HG03378 (cell line): Measurements from ENCODE around the gene RNFT2.

Experiments
- ATAC-seq: cut with Tn5 transposase; IDR thresholded peaks from one replicate; pipeline ENCODE4 v1.9.1; 2021; ENCODE audit warnings: mild to moderate bottlenecking, moderate library complexity; ENCODE audit not compliant: unreplicated experiment

The RNFT2 gene

DNA sequence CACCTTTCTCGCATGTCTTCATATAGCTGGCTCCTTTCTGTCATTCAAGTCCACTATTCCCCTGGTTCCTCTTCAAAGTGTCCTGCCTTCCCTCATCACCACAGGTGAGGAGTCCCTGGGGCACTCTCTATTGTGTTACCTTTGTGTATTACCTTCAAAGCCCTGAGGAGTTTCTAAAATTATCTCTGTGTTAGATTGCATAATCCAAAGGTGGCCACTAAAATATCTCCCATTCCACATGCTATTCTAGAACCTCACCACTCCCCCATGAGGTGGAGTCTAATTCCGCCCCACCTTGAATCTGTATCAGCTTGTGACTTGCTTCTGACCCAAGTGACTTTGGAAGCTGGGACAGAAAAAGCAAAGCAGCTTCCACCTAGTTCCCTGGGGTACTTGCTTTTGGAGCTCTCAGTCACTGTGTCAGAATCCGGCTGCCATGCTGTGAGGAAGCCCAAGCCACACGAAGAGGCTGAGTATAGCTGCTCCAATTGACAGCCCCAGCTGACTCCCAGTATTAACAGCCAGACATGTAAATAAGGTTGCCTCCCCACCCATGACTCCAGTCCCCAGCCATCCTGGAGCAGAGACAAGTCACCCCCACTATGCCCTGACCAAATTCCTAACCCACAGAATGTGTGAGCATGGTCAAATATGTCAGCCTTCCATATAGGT, 136.3 kb downstream of the RNFT2 start:
- no peak for ATAC-seq

DNA sequence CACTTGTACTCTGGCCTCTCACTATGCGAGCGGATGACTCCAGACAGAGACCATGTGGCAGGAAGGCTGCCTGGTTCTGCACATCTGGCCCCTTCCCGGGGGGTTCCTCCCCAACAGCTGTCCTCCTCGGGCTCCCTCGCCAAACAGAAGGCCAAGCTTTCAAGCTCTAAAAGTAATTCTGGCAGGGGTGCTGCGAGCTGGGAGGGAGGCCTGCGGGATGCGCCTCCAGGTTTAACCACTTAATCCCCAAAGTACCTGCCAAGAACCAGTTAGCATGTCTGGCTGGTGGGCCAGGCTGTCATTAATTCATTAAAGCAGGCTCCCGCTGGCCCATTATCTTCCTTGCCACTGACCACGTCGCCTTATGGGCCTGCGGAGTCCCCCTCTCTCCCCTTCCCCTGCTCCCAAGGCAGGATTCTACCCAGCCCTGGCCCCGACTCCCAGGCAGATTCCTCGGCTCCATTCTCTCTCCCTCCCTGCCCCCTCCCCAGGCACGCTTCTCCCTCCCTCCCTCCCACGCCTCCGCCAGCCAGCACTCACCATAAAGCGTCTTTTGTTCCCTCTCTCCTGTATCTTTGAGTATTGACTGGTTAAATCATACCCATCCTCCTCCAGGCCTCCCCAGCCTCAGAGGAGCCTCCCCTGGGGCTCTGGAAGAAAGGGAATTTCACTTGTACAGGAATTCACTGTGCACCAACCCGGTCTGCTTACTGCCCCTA, 138.2 kb downstream of the RNFT2 start:
- no peak for ATAC-seq

DNA sequence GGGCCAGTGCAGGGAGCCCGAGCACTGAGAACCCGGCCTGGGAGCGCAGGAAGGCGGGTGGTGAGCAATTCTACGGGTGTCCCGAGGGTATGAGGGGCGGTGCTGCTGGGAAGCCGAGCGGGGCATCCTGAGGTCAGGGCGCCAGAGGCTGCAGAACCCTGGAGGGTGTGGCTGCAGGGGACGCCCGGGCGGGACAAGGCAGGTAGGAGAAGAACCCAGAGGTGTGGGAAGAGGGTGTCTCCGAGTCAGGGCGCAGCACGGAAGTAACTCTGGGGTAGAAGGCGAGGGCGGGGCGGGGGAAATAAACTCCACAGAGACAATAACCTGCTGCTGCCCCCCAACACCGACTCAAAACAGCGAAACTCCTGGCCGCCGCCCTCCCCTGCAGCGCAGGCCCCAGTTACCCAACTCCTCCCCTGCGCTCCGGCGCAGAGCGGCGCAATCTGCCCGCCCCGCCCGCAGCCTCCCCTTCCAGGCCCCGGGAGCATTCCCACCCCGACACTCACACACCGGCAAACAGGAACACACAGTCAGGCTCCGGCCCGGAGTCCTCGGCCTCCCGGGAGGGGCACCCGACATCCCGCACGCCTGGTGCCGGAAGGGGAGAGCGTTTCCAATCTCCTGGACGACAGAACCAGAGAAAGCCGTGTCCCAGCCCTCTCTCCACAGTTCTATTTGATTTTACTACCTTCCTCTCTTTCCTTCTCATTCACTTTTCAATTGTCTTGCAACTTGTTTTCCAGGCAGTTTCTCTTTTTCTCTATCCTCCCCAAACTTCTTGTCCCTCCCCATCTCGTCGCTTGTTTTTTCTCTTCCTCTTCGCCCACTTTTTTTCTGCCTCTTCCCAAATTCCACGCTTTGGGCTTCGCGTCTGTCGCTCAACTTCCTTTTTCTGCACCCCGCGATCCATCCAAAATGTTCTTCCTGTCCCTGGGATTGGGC, 140.7 kb downstream of the RNFT2 start:
- no peak for ATAC-seq

DNA sequence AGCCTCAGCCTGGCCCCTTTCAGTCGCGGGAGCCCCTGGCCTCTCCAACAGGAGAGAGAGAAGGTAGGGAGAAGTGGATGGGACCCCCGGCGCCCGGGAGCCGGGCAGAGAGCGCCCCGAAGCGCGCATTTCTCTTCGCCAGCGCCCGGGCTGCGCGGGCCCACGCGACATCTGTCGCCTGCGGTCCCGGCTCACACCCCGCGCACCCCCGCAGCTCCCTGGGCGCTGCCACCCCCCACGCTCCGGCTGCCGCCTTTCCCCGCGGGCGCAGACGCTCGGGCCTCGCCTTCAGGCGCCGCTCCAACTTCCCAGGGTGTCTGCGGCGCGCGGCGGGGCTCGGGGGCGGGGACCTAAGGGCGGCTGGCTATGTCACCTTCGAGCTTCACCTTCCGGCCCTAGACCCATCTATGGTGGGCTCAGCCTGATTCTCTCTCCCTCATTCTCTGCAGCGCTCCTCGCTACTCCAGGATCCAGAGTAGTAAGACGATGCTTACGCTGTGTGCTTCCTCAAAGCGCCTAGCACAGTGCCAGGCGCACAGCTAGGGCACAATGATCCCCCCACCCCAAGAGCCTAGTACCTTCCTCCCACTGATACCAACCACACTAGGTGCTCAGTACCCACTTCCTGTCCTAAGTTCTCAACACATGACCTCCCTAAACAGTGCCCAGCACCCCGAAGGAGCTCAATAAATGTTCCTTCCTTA, 141.5 kb downstream of the RNFT2 start:
- no peak for ATAC-seq

DNA sequence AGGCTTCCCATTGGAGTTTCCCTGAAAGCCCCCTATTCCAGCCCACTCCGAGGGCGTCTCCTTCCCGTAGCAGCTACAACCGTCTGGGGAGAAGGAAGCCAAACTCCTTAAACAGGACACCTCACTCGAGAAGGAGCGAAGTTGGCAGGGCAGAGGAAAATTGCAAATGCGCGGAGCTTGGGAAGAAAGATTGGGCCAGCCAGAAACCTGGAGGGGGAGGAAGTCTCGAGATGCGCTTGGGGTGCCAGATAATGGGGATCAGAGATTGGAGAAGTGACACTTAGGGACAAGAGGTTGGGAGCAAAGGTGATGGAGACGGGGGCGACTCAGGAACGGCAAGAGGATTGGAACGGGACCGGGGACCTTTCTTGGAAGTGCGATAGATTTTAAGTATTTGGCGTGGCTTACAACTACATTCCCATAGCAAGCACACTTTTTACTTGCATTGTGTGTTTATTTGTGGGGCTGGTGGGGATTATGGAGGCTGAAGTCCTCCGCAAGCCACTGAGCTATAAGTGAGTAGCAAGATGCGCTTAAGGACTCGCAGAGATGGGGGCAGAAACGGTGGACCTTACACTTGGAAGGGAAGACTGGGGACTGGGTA, 142.2 kb downstream of the RNFT2 start:
- ATAC-seq: no peak

DNA sequence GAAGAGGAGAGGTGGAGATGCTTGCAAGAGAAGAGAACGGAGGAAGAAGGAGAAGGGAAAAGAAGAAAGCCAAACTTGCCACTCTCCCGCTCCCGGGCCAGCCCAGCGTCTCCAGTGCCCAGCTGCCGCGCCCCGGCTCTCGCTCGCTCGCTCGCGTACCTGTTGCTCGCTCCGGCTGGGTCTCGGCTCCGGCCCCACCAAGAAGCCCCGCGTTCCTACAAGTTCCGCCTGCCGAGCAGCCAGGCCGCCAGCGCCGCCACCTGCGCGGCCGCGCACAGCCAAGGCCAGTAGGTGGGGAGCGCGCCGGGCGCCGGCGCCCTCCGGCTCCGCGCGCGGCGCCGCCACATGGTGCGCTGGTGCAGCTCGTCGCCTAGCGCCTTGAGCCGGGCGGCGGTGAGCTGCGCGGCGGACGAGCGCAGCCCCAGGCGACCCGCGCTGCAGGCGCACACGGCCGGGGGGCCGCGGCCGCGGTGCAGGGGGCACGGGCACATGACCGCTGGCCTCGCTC, 142.8 kb downstream of the RNFT2 start:
- ATAC-seq: no peak

GRCh38 chr12:116881325-116881876, 143.3 kb downstream of the RNFT2 start, which contains the start of gene HRK:
HRK (minus strand) TSS chr12:116881441; CDS start chr12:116881307, 134 bp downstream.
- no peak for ATAC-seq

GRCh38 chr12:116881877-116882507, 143.9 kb downstream of the RNFT2 start:
- ATAC-seq: no peak

GRCh38 chr12:116882742-116883141, 144.6 kb downstream of the RNFT2 start:
- no peak for ATAC-seq

DNA sequence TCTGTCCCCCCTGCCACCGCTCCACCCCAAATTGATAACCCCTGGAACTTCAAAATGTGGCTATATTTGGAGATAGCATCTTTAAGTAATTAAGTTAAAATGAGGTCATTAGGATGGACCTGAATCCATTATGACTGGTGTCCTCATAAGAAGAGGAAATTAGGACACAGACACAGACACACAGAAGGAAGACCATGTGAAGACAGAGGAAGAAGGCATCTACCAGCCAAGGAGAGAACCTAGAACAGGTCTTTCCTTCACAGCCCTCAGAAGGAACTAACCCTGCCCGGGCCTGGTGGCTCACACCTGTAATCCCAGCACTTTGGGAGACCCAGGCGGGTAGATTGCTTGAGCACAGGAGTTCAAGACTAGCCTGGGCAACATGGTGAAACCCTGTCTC, 146.8 kb downstream of the RNFT2 start:
- ATAC-seq: no peak

GRCh38 chr12:116885491-116885890, 147.4 kb downstream of the RNFT2 start:
- ATAC-seq: no peak

- ATAC-seq: no peak
Measured at GRCh38 chr12:116887244-116887643, 149.1 kb downstream of the RNFT2 start.

DNA sequence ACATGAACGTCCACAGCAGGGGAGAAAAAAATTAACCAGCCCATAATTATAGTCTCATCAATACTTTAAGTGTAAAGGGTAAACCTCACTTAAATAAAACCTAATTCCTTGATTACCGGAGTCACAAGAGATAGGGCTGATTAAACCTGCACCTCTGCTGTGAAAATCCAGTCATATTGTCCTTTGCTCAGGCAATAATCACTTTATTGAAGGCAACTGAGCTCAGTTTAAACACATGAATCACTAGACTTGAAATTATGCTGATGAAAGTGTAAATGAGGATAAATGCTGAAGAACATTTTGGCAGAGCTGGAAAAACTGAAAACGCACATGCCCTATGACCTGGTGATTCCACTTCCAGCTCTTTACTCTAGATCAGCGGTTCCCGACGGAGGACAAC, 149.8 kb downstream of the RNFT2 start:
- no peak for ATAC-seq

DNA sequence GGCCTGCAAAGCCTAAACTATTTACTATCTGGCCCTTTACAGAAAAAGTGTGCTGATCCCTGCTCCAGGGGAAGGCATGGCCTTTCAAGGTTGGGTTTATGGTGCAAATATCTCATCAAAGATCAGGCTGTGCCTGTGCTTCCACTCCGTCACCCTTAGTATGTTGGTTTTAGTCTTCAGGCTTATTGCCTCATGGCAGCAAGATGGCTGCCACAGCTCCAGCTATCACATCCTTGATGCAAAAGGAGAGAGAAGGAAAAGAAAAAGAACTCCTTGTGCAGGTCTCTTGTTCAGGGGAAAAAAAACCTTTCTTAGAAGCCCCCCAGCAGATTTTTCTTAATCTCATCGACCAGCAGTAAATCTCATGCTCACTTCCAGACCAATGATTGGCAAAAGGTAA, 152.2 kb downstream of the RNFT2 start:
- ATAC-seq: no peak

DNA sequence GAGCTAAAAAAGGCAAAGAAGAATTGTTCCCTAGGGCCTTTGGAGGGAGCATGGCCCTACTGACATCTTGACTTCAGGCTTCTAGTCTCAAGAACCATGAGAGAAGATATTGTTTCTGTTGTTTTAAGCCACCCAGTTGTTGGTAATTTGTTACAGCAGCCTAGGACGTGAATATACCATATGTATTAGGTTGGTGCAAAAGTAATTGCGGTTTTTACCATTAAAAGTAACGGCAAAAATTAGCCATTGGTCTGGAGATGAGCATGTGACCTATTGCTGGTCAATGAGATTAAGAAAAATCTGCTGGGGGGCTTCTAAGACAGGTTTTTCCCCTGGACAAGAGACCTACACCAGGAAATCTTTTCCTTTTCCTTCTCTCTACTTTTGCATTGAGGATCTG, 152.9 kb downstream of the RNFT2 start:
- no peak for ATAC-seq

DNA sequence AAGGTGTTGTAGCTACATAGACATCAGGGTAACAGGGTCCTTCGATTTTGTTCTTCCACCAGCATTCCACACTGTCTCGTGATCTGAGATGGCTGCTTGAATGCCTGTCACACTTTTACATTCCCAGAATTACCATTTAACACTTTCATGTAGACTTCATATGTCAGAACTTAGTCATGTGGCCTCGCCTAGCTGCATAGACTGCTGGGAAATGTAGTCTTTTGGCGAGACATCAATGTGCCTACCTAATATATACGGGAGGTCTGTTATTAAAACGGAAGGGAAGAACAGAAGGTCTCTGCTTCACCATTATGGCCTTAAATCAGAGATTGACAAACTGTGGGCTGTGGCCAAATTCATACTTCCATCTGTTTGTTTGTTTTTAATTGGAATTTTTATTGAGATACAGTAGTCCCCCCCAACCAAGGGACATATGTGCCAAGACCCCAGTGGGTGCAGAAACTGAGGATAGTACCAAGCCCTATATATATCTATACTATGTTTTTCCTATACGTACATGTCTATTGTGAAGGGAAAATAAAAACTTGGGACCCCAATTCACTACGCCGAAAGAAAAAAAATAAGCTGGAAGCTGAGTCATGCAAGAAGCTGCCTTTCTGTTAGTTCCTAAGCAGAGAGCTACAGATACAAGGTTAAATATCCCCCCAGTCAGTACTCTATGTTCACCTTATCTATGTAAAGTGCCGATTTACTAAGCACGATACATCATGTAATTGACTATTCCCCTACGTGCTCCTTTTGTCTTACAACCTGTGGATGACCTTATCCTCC, 154.4 kb downstream of the RNFT2 start:
- no peak for ATAC-seq

DNA sequence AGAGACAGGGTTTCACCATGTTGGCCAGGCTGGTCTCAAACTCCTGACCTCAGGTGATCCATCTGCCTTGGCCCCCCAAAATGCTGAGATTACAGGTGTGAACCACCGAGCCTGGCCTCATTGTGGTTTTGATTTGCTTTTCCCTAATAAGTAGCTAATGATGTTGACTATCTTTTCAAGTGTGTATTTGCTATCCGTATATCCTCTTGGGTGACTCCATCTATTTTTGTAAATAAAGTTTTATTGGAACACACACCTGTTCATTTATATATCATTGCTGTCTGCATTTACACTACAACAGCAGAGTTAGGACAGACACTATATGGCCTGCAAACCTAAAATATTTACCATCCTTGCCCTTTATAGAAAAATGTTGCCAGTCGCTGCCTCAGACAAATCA, 156.8 kb downstream of the RNFT2 start:
- no peak for ATAC-seq

DNA sequence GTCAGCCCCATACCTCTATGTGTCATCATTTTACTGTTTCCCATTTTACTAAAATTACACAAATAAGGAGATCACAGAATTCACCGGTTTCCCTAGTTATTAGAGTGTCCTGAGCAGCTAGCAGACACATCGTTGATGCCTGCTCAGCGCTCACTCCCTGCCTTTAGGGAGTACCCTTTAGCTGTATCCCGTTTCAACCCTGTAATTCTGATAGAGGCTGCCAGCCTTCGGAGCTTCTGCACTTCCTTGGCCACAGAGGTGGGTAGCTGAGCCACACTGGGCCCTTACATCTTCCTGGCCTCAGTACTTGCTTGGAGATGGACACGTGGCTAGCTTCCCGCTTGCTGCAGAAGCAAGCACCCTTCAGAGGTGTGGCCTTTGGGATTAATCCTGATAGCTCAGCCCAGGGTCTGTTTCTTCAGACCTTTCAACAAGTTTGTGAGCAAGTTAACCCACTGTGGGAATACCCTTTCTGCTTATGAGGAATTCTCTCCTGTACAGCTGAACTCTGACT, 158.4 kb downstream of the RNFT2 start:
- ATAC-seq: no peak
